Activated CD8-positive, alpha-beta memory T cell treated with anti-CD3 and anti-CD28 coated beads, Interleukin-2, amount 10 ng/mL, durations not matched to agents 7 days and 5 days (primary cell): Measurements from ENCODE around the gene CACNA1B. TPM values are rescaled to one million over a fixed set of nuclear protein-coding genes. Genes with fewer than 3 reads are reported as not detected.
"Not testable (repeated sequence)": the region's sequence is repeated elsewhere in the genome, so short reads cannot be mapped to it uniquely, and the experiment has no call there.

Experiments used
- ATAC-seq: fragments of 150-1000 bp; cut with Tn5 transposase; one replicate; pipeline ENCODE4 v1.10.0; 2021; ENCODE audit warnings: moderate library complexity
- CTCF ChIA-PET: fragments of 350-600 bp; sonication (Branson Sonifier 250); formaldehyde crosslinking; loops from one replicate; lab custom pipeline; 2021; ENCODE audit warnings: antibody characterized with exemption; lab: Charles Lee
- DNase-seq: peaks from one replicate; pipeline ENCODE4 v3.0.0-alpha.2; 2020
- H3K27ac Mint-ChIP-seq: one replicate; pipeline ENCODE4 v1.8.0; 2021; ENCODE audit warnings: mild to moderate bottlenecking, mixed read lengths
- H3K27me3 Mint-ChIP-seq: one replicate; pipeline ENCODE4 v1.8.0; 2021; ENCODE audit warnings: mixed read lengths
- H3K36me3 Mint-ChIP-seq: one replicate; pipeline ENCODE4 v1.8.0; 2021; ENCODE audit warnings: mild to moderate bottlenecking, mixed read lengths
- H3K4me1 Mint-ChIP-seq: one replicate; pipeline ENCODE4 v1.8.0; 2021; ENCODE audit warnings: mixed read lengths
- H3K4me3 Mint-ChIP-seq: one replicate; pipeline ENCODE4 v1.8.0; 2021; ENCODE audit warnings: mild to moderate bottlenecking, moderate library complexity, mixed read lengths
- H3K9me3 Mint-ChIP-seq: one replicate; pipeline ENCODE4 v1.8.0; 2022; ENCODE audit warnings: low read depth, mixed read lengths
- total RNA-seq, 2 experiments: library from RNA; stranded (reverse); gene quantifications; one replicate each; pipeline ENCODE4 v1.2.3, GENCODE V29; 2021

The CACNA1B gene
- total RNA-seq, 2 experiments from 2014 or later, result not detected

DNA sequence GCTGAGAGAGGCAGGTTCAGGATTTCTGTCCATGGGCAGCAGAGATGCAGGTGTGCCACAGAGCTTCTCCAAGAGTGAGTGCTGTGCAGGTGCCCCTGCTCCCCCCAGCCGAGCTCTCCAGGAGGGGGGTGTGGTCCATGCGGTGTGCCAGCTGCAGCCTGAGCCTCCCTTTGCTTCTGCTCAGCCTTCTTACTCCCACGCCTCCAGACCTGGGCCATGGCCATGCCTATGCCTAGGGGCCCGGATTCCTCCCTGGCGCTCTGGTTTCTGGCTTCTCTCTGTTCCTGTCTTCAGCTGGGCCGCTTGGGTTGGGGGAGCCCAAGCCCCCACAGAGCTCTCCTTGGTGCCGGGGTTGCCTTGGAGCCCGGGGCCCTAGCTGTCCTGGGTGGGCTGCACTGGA is 133.3 kb downstream of the CACNA1B start:
- DNase-seq (no peak), ATAC-seq (no peak)
- Mint-ChIP-seq H3K9me3 (no peaks in the 10 kb centered on the region), H3K27ac (no peak overlapping the region), H3K36me3 (no peaks in the 10 kb centered on the region), H3K4me1 (no peaks in the 10 kb centered on the region), H3K27me3 (no peaks in the 10 kb centered on the region), H3K4me3 (no peak overlapping the region)
- CTCF ChIA-PET, result no interaction called here

GRCh38 chr9:138011951-138012500 is 134.4 kb downstream of the CACNA1B start:
- Mint-ChIP-seq H3K36me3 (no peaks in the 10 kb centered on the region), H3K27me3 (no peaks in the 10 kb centered on the region), H3K27ac (no peak overlapping the region), H3K9me3 (no peaks in the 10 kb centered on the region), H3K4me1 (no peaks in the 10 kb centered on the region), H3K4me3 (no peak overlapping the region)
- ATAC-seq (no peak), DNase-seq (no peak)
- CTCF ChIA-PET, result no interaction called here

- H3K4me3 Mint-ChIP-seq, result no peak overlapping the region
- H3K27ac Mint-ChIP-seq, result no peak overlapping the region
- ATAC-seq (no peak), DNase-seq (peak; percentile 37)
- no peaks in the 10 kb centered on the region for H3K9me3 Mint-ChIP-seq
- CTCF ChIA-PET, result no interaction called here
- H3K36me3 Mint-ChIP-seq, result no peaks in the 10 kb centered on the region
- no peaks in the 10 kb centered on the region for H3K4me1 Mint-ChIP-seq
- no peaks in the 10 kb centered on the region for H3K27me3 Mint-ChIP-seq
Observed at GRCh38 chr9:138013273-138013672, 135.7 kb downstream of the CACNA1B start.

- DNase-seq (peak; percentile 34), ATAC-seq (no peak)
- H3K27ac Mint-ChIP-seq, result no peak overlapping the region
- H3K9me3 Mint-ChIP-seq, result no peaks in the 10 kb centered on the region
- no peak overlapping the region for H3K4me3 Mint-ChIP-seq
- no peaks in the 10 kb centered on the region for H3K4me1 Mint-ChIP-seq
- CTCF ChIA-PET, result no interaction called here
- no peaks in the 10 kb centered on the region for H3K36me3 Mint-ChIP-seq
- H3K27me3 Mint-ChIP-seq, result no peaks in the 10 kb centered on the region
Observed at GRCh38 chr9:138013836-138014562, 136.4 kb downstream of the CACNA1B start.

- CTCF ChIA-PET, result no interaction called here
- no peaks in the 10 kb centered on the region for H3K9me3 Mint-ChIP-seq
- H3K36me3 Mint-ChIP-seq, result no peaks in the 10 kb centered on the region
- H3K27me3 Mint-ChIP-seq, result no peaks in the 10 kb centered on the region
- no peaks in the 10 kb centered on the region for H3K4me1 Mint-ChIP-seq
- H3K27ac Mint-ChIP-seq, result no peak overlapping the region
- DNase-seq (no peak), ATAC-seq (no peak)
- H3K4me3 Mint-ChIP-seq, result no peak overlapping the region
Observed at GRCh38 chr9:138014563-138014945, 137.0 kb downstream of the CACNA1B start.

GRCh38 chr9:138015021-138015829 is 137.6 kb downstream of the CACNA1B start:
- H3K4me3 Mint-ChIP-seq, result no peak overlapping the region
- no peaks in the 10 kb centered on the region for H3K9me3 Mint-ChIP-seq
- H3K27ac Mint-ChIP-seq, result no peak overlapping the region
- H3K36me3 Mint-ChIP-seq, result no peaks in the 10 kb centered on the region
- no peaks in the 10 kb centered on the region for H3K27me3 Mint-ChIP-seq
- H3K4me1 Mint-ChIP-seq, result no peaks in the 10 kb centered on the region
- ATAC-seq (no peak), DNase-seq (no peak)
- CTCF ChIA-PET, result no interaction called here

DNA sequence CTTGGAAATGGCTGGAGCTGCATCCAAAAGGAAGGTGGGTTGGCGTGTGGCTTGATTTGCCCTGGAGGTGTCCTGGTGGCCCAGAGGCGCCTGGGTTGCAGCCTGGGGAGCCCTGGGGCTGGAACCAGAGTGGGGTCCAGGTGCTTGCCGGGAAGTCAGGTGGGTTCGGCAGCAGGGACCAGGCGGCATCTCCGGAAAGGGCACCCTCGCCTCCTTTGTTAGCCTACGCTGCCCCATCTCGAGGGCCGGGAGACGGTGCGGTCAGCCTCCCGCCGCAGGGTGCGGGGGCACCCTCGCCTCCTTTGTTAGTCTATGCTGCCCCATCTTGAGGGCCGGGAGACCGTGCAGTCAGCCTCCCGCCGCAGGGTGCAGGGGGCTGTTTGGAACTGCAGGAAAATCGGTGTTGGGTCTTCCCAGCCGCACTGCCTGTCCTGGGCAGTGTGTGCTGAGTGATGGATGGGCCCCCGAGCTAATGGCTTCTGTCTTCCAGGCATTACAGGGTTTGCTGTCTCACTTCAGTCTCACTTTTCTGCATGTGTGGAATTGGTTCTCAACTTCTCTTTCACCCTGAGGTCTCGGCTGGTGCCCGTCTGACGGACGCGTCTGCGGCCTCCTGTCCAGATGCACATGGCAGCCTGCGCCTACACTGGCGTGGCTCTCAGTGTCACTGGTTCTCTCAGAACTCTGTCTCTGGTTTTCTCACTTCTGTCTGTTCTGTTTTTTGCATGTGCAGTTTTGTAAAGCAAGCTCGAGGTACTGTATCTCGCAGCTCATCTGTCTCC is 139.0 kb downstream of the CACNA1B start:
- no peak for ATAC-seq
- Mint-ChIP-seq H3K4me1 (no peaks in the 10 kb centered on the region), H3K36me3 (no peaks in the 10 kb centered on the region), H3K4me3 (no peak overlapping the region), H3K27me3 (peaks cover 2% of the 10 kb centered on the region), H3K27ac (no peak overlapping the region), H3K9me3 (no peaks in the 10 kb centered on the region)
- CTCF ChIA-PET, result no interaction called here
- DNase-seq, result peak; percentile 34

GRCh38 chr9:138017200-138017599 is 139.6 kb downstream of the CACNA1B start:
- Mint-ChIP-seq H3K36me3 (no peaks in the 10 kb centered on the region), H3K4me1 (no peaks in the 10 kb centered on the region), H3K27me3 (peaks cover 8% of the 10 kb centered on the region), H3K4me3 (no peak overlapping the region), H3K9me3 (no peaks in the 10 kb centered on the region), H3K27ac (no peak overlapping the region)
- CTCF ChIA-PET, result no interaction called here
- no peak for ATAC-seq
- no peak for DNase-seq

DNA sequence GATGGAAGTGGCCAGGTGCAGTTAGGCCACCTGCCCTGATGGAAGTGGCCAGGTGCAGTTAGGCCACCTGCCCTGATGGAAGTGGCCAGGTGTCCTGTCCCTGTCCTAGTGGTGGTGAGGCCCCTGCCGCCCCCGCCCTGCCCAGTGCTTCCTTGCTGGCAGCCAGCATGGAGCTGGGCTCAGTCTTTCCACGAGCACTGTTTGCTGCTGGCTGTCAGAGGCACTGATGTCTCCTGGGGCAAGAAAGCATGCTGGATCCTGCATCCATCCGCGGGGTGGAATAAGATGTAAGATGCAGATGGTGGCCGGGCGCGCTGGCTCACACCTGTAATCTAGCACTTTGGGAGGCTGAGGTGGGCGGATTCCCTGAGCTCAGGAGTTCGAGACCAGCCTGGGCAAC is 141.9 kb downstream of the CACNA1B start:
- H3K4me1 Mint-ChIP-seq, ATAC-seq, H3K9me3 Mint-ChIP-seq, H3K36me3 Mint-ChIP-seq, H3K27ac Mint-ChIP-seq, CTCF ChIA-PET, DNase-seq, H3K4me3 Mint-ChIP-seq: not testable (repeated sequence)
- peaks cover 21% of the 10 kb centered on the region for H3K27me3 Mint-ChIP-seq

- no peaks in the 10 kb centered on the region for H3K9me3 Mint-ChIP-seq
- H3K4me3 Mint-ChIP-seq, result no peak overlapping the region
- H3K4me1 Mint-ChIP-seq, result no peaks in the 10 kb centered on the region
- H3K27ac Mint-ChIP-seq, result no peak overlapping the region
- H3K27me3 Mint-ChIP-seq, result peaks cover 27% of the 10 kb centered on the region
- DNase-seq (no peak), ATAC-seq (no peak)
- CTCF ChIA-PET, result no interaction called here
- no peaks in the 10 kb centered on the region for H3K36me3 Mint-ChIP-seq
Observed at GRCh38 chr9:138020120-138020794, 142.7 kb downstream of the CACNA1B start.

DNA sequence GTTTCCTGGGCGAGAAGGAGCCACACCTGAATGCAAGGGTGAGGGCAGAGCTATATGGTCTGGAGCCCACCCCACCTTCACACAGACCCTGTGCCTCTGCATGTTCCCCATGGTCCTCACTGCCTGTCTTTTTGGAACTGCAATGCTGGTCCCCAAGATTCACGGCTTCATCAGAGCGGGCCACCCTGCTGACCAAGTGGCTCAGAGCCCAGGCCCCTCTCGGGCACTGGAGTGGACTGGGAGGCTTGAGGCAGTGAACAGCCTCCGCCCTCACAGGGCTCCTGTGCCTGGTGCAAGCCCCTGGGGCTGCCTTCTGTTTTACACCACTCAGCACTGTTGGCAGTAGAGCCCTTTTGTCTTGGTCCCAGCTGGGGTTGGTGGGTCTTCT is 143.2 kb downstream of the CACNA1B start:
- Mint-ChIP-seq H3K27me3 (peaks cover 29% of the 10 kb centered on the region), H3K9me3 (no peaks in the 10 kb centered on the region), H3K36me3 (no peaks in the 10 kb centered on the region), H3K4me1 (no peaks in the 10 kb centered on the region), H3K27ac (no peak overlapping the region), H3K4me3 (no peak overlapping the region)
- ATAC-seq, result no peak
- CTCF ChIA-PET, result no interaction called here
- no peak for DNase-seq

GRCh38 chr9:138021251-138022056 is 143.9 kb downstream of the CACNA1B start:
- H3K27me3 Mint-ChIP-seq, result peaks cover 33% of the 10 kb centered on the region
- ATAC-seq (no peak), DNase-seq (no peak)
- CTCF ChIA-PET, result no interaction called here
- H3K4me3 Mint-ChIP-seq, result no peak overlapping the region
- H3K27ac Mint-ChIP-seq, result no peak overlapping the region
- no peaks in the 10 kb centered on the region for H3K4me1 Mint-ChIP-seq
- no peaks in the 10 kb centered on the region for H3K36me3 Mint-ChIP-seq
- H3K9me3 Mint-ChIP-seq, result no peaks in the 10 kb centered on the region
